ENCODE measurements around the gene ANO6. TPM values are rescaled to one million over a fixed set of nuclear protein-coding genes. Genes with fewer than 3 reads are reported as not detected.

Gene ANO6
- total RNA-seq, 1 donor from 2014 or later, result 49.0 TPM

DNA sequence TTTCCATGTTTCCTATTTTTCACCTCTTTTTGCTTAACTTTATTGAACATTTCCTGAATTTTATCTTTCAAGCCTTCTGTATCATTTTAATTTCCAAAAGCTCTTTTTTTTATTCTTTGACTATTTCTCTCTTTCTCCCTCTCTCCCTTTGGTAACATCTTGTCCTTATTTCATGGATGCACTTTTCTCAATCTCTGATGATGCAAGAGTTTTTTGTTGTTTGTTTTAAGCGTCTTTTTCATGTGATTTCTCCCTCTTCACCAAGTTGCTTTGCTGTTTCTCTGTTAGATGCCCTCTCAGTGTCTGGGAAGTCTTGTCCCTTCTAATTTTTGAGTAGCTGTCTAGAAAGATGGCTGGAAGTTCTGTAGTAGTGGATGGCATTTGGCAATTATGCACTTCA is 62.6 kb downstream of the ANO6 start:
- no peak for TF ChIP-seq EZH2phosphoT487 (IDR thresholded peaks at IDR 0.05)
- no peak for TF ChIP-seq EZH2 (IDR thresholded peaks at IDR 0.05)
- TF ChIP-seq, protein P1, sequence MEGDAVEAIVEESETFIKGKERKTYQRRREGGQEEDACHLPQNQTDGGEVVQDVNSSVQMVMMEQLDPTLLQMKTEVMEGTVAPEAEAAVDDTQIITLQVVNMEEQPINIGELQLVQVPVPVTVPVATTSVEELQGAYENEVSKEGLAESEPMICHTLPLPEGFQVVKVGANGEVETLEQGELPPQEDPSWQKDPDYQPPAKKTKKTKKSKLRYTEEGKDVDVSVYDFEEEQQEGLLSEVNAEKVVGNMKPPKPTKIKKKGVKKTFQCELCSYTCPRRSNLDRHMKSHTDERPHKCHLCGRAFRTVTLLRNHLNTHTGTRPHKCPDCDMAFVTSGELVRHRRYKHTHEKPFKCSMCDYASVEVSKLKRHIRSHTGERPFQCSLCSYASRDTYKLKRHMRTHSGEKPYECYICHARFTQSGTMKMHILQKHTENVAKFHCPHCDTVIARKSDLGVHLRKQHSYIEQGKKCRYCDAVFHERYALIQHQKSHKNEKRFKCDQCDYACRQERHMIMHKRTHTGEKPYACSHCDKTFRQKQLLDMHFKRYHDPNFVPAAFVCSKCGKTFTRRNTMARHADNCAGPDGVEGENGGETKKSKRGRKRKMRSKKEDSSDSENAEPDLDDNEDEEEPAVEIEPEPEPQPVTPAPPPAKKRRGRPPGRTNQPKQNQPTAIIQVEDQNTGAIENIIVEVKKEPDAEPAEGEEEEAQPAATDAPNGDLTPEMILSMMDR (IDR thresholded peaks at IDR 0.05), result no peak
- H3K9ac ChIP-seq, result no peak overlapping the region
- H3F3A ChIP-seq (ENCODE audit: low read depth), result no peaks in the 10 kb centered on the region
- Mint-ChIP-seq H3K9me3 (no peaks in the 10 kb centered on the region), H3K27ac (no peak overlapping the region), H3K27me3 (ENCODE audit: insufficient read depth, low read depth) (peaks cover 2% of the 10 kb centered on the region), H3K36me3 (peaks cover 19% of the 10 kb centered on the region), H3K4me3 (no peak overlapping the region), H3K4me1 (peaks cover 12% of the 10 kb centered on the region)
- H3K9me3 ChIP-seq (ENCODE audit: low read depth), result no peaks in the 10 kb centered on the region
- H3K79me2 ChIP-seq (ENCODE audit: low read depth), result peaks cover 15% of the 10 kb centered on the region
- no peaks in the 10 kb centered on the region for H3K4me1 ChIP-seq
- H4K20me1 ChIP-seq (ENCODE audit: low read depth), result no peaks in the 10 kb centered on the region
- H3K27ac ChIP-seq, result no peak overlapping the region
- no peaks in the 10 kb centered on the region for H3K36me3 ChIP-seq
- DNase-seq (ENCODE audit: low spot score), result no peak
- no peaks in the 10 kb centered on the region for H3K27me3 ChIP-seq
- H3K4me3 ChIP-seq, result no peak overlapping the region
- no peak overlapping the region for H2AFZ ChIP-seq (replicated peaks)
- no peak overlapping the region for H3K4me2 ChIP-seq

DNA sequence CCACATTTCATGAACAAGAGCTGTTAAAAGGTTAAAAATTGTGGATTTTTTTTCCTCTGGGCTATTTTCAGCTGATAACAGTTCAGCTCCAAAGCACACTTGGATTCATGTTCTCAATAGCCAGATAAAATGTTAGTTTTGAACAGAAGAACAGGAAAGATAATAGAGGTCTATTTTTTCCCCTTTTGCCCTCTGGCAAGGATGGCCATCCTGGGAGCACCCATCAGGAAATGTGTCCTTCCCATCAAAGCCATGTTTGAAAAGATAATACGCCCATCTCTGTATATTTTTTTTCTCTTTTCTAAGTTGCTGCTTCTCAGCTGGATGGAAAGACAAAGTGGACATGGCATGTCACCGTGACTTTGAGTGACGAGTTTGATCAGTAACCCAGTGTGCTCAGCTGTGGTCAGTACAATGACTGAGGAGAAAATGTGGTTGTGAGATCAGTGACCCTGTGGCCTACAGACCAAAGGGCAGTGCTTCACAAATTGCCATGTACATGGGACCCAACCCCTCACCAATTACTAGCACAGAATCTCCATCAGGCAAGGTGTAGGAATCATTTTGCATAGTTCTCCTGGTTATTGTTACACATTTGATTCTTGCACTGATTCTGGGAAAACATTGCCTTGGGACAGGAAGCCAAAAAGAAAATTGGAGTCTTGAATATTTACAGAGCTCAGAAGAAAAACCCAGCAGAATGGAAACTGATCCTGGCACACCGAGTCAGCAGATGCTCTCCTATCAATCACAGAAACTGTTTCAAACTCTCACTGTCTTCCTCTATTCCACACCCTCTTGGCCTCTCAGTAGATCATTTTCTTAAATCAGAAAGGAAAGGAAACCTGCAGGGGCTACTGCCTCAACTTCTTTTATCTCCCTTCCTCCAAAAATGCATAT is 64.3 kb downstream of the ANO6 start:
- H3K27ac Mint-ChIP-seq, result no peak overlapping the region

GRCh38 chr12:45281994-45282393 is 66.1 kb downstream of the ANO6 start:
- H3K4me1 ChIP-seq, result peaks cover 14% of the 10 kb centered on the region
- H3K4me2 ChIP-seq, result no peak overlapping the region
- Mint-ChIP-seq H3K4me1 (peaks cover 22% of the 10 kb centered on the region), H3K27me3 (ENCODE audit: insufficient read depth, low read depth) (peaks cover 2% of the 10 kb centered on the region), H3K9me3 (no peaks in the 10 kb centered on the region), H3K4me3 (no peak overlapping the region), H3K27ac (no peak overlapping the region), H3K36me3 (peaks cover 19% of the 10 kb centered on the region)
- DNase-seq (ENCODE audit: low spot score), result no peak
- no peak overlapping the region for H3K9ac ChIP-seq
- no peak overlapping the region for H3K4me3 ChIP-seq
- H3K36me3 ChIP-seq, result no peaks in the 10 kb centered on the region
- H4K20me1 ChIP-seq (ENCODE audit: low read depth), result peaks cover 13% of the 10 kb centered on the region
- H3K9me3 ChIP-seq (ENCODE audit: low read depth), result no peaks in the 10 kb centered on the region
- H3K27me3 ChIP-seq, result no peaks in the 10 kb centered on the region
- no peak overlapping the region for H3K27ac ChIP-seq
- H3F3A ChIP-seq (ENCODE audit: low read depth), result peaks cover 7% of the 10 kb centered on the region
- H3K79me2 ChIP-seq (ENCODE audit: low read depth), result peaks cover 15% of the 10 kb centered on the region
- TF ChIP-seq EZH2phosphoT487 (IDR thresholded peaks at IDR 0.05) (no peak), EZH2 (IDR thresholded peaks at IDR 0.05) (no peak)
- TF ChIP-seq, protein P1 (IDR thresholded peaks at IDR 0.05), result no peak
- H2AFZ ChIP-seq (replicated peaks), result no peak overlapping the region

More for the DNA sequence above, 64.3 kb downstream of the ANO6 start:
- Mint-ChIP-seq H3K36me3 (peaks cover 19% of the 10 kb centered on the region), H3K4me1 (peaks cover 22% of the 10 kb centered on the region), H3K9me3 (no peaks in the 10 kb centered on the region), H3K4me3 (no peak overlapping the region), H3K27me3 (ENCODE audit: insufficient read depth, low read depth) (peaks cover 2% of the 10 kb centered on the region)
- no peaks in the 10 kb centered on the region for H3K9me3 ChIP-seq (ENCODE audit: low read depth)
- DNase-seq (ENCODE audit: low spot score), result no peak
- no peak overlapping the region for H3K9ac ChIP-seq
- no peak overlapping the region for H2AFZ ChIP-seq (replicated peaks)
- H3K4me1 ChIP-seq, result peaks cover 14% of the 10 kb centered on the region
- H3K27me3 ChIP-seq, result no peaks in the 10 kb centered on the region
- peaks cover 7% of the 10 kb centered on the region for H3F3A ChIP-seq (ENCODE audit: low read depth)
- H3K27ac ChIP-seq, result no peak overlapping the region
- H3K36me3 ChIP-seq, result no peaks in the 10 kb centered on the region
- TF ChIP-seq, protein P1 (IDR thresholded peaks at IDR 0.05), result no peak
- no peak for TF ChIP-seq EZH2 (IDR thresholded peaks at IDR 0.05)
- no peak for TF ChIP-seq EZH2phosphoT487 (IDR thresholded peaks at IDR 0.05)
- H3K79me2 ChIP-seq (ENCODE audit: low read depth), result peaks cover 22% of the 10 kb centered on the region
- peaks cover 13% of the 10 kb centered on the region for H4K20me1 ChIP-seq (ENCODE audit: low read depth)
- no peak overlapping the region for H3K4me3 ChIP-seq
- no peak overlapping the region for H3K4me2 ChIP-seq

All from neural progenitor cell (in vitro differentiated cells).